Activated CD4-positive, alpha-beta memory T cell treated with anti-CD3 and anti-CD28 coated beads, Interleukin-2, amount 10 ng/mL, durations not matched to agents 7 days and 5 days (primary cell): ENCODE results near the gene EDC4. TPM values are rescaled to one million over a fixed set of nuclear protein-coding genes. Genes with fewer than 3 reads are reported as not detected.
A peak's percentile ranks its signal among the peaks of the same experiment; 100 is the strongest.
"Not testable (repeated sequence)": the region's sequence is repeated elsewhere in the genome, so short reads cannot be mapped to it uniquely, and the experiment has no call there.

Source experiments
- CTCF ChIA-PET: fragments of 350-600 bp; sonication (Branson Sonifier 250); formaldehyde crosslinking; loops from one replicate; lab custom pipeline; 2021; ENCODE audit warnings: antibody characterized with exemption, inconsistent platforms; lab: Charles Lee
- POLR2A ChIA-PET: fragments of 350-600 bp; sonication (Branson Sonifier 250); formaldehyde crosslinking; loops from one replicate; lab custom pipeline; 2021; ENCODE audit warnings: antibody characterized with exemption; lab: Charles Lee
- DNase-seq: peaks from one replicate; pipeline ENCODE4 v3.0.0-alpha.2; 2020
- H3K27ac Mint-ChIP-seq: one replicate; pipeline ENCODE4 v1.8.0; 2021; ENCODE audit warnings: mild to moderate bottlenecking, mixed read lengths
- H3K27me3 Mint-ChIP-seq: one replicate; pipeline ENCODE4 v1.8.0; 2021; ENCODE audit warnings: mixed read lengths
- H3K36me3 Mint-ChIP-seq: one replicate; pipeline ENCODE4 v1.8.0; 2021; ENCODE audit warnings: low read depth, mixed read lengths
- H3K4me1 Mint-ChIP-seq: one replicate; pipeline ENCODE4 v1.8.0; 2021; ENCODE audit warnings: mixed read lengths
- H3K4me3 Mint-ChIP-seq: one replicate; pipeline ENCODE4 v1.8.0; 2021; ENCODE audit warnings: mild to moderate bottlenecking, mixed read lengths
- H3K9me3 Mint-ChIP-seq: one replicate; pipeline ENCODE4 v1.8.0; 2021; ENCODE audit warnings: mixed read lengths
- total RNA-seq, 2 experiments: library from RNA; stranded (reverse); gene quantifications; one replicate each; pipeline ENCODE4 v1.2.3, GENCODE V29; 2021

EDC4 gene
- total RNA-seq, 2 experiments from 2014 or later = 98.4 to 99.3 TPM

DNA sequence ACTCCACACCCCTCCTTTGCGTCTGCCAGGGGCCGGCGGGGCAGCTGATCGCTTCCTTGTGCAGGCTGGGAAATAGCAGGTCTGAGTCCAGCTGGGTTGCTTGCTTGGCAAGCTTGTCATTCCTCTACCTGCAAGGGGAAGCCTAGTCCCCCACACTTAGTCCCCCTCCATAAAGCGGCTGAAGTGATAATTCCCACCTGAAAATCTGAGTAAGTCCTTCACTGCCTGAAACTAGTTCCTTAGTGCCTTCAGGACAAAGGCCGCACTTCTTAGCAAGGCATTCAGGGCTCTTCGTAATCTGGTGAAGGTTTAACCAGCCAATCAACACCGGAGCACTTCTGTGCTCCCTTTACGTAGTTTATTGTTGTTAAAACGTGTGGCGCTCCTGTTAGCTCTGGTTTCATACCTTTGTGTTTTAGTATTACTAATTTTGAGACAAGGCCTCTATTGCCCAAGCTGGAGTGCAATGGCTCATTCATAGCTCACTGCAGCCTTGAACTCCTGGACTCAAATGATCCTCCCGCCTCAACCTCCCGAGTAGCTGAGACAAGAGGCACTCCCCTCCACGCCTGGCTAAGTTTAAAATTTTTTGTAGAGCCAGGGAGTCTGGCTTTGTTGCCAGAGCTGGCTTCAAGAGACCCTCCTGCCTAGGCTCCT, 21.0 kb downstream of the EDC4 start:
- Mint-ChIP-seq H3K9me3 (no peaks in the 10 kb centered on the region), H3K4me3 (peak overlapping the region; percentile 94), H3K27ac (peak overlapping the region; percentile 94), H3K36me3 (peaks cover 4% of the 10 kb centered on the region), H3K4me1 (peaks cover 29% of the 10 kb centered on the region), H3K27me3 (no peaks in the 10 kb centered on the region)
- no peak for DNase-seq
- ChIA-PET POLR2A (interaction anchor here (0.7 to 4.9 kb wide), 13 partner anchors 10 to 234 kb away, joined by 3 to 32 read pairs (median 6); partner anchors contain the start of genes ACD, NRN1L, PARD6A and PSMB10), CTCF (interaction anchor here (0.7 to 2.8 kb wide), 5 partner anchors 10 to 332 kb away, joined by 3 to 20 read pairs (median 5); partner anchors contain the start of genes CTCF and NRN1L)

DNA sequence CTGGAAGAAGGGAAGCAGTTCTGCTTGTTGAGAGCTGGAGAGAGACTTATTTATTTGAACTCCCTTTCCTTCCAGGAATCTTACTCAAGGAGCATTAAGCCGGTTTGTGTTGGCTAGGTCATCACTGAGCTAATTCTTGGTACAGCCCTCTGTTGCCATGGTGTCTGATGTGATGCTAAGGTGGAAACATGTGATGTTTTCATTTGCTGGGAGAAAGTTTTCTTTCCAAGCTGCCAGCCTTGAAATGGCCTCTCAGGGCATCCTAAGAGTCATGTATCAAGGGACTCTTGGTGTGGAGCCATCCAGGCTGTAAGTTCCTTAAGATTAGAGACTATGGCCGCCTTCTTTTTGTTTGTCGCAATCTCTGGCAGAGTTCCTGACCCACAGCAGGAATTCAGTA, 24.4 kb downstream of the EDC4 start:
- CTCF ChIA-PET = interaction anchor here (1.0 to 1.4 kb wide), 4 partner anchors 13 to 224 kb away, joined by 3 to 4 read pairs (median 3); partner anchors contain the start of gene PSMB10
- Mint-ChIP-seq H3K36me3 (peaks cover 4% of the 10 kb centered on the region), H3K27ac (no peak overlapping the region), H3K4me3 (no peak overlapping the region), H3K9me3 (no peaks in the 10 kb centered on the region), H3K27me3 (no peaks in the 10 kb centered on the region), H3K4me1 (peaks cover 31% of the 10 kb centered on the region)
- POLR2A ChIA-PET = interaction anchor here (1.3 to 1.6 kb wide), 2 partner anchors 18 to 38 kb away, joined by 3 to 6 read pairs; no protein-coding TSS in a partner anchor
- no peak for DNase-seq

DNA sequence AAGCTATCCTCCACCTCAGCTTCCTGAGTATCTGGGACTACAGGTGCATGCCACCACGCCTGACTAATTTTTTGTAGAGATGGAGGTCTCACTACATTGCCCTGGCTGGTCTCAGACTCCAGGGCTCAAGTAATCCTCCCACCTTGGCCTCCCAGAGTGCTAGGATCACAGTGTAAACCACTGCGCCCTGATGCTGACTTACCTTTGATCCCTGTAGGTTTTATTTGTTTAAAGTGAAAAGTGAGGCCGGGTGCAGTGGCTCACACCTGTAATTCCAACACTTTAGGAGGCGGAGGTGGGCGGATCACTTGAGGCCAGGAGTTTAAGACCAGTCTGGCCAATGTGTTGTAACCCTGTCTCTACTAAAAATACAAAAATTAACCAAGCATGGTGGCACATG, 28.9 kb downstream of the EDC4 start:
- POLR2A ChIA-PET = no interaction called here
- no peak overlapping the region for H3K27ac Mint-ChIP-seq

DNA sequence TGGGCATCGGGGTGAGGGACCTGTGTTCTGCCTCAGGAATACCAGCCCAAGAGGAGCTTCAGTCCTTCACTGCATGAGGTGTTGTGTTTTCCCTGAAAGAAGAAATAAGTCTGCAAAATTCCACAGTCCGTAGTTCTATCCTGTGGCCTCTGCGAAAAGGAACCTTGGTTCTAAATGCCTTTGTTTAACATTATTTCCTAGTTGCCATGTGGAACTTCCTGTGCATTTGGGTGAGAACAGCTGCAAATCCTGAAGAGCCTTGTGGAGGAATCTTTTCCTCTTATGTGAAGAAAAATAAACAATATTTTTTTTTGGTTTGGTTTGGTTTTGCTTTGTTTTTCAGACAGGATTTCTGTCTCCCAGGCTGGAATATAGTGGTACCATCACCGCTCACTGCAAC, 30.0 kb downstream of the EDC4 start:
- H3K4me1 Mint-ChIP-seq = peaks cover 7% of the 10 kb centered on the region
- no peak overlapping the region for H3K4me3 Mint-ChIP-seq
- H3K27me3 Mint-ChIP-seq = no peaks in the 10 kb centered on the region
- no peaks in the 10 kb centered on the region for H3K9me3 Mint-ChIP-seq
- ChIA-PET POLR2A (no interaction called here), CTCF (interaction anchor here (1.2 to 1.4 kb wide), 2 partner anchors 86 to 138 kb away, joined by 3 read pairs; no protein-coding TSS in a partner anchor)
- peaks cover 4% of the 10 kb centered on the region for H3K36me3 Mint-ChIP-seq
- no peak for DNase-seq
- no peak overlapping the region for H3K27ac Mint-ChIP-seq

More for the DNA sequence above, 28.9 kb downstream of the EDC4 start:
- Mint-ChIP-seq H3K9me3 (no peaks in the 10 kb centered on the region), H3K4me3 (no peak overlapping the region), H3K4me1 (peaks cover 7% of the 10 kb centered on the region), H3K36me3 (peaks cover 8% of the 10 kb centered on the region), H3K27me3 (no peaks in the 10 kb centered on the region)
- CTCF ChIA-PET = no interaction called here
- DNase-seq = no peak

DNA sequence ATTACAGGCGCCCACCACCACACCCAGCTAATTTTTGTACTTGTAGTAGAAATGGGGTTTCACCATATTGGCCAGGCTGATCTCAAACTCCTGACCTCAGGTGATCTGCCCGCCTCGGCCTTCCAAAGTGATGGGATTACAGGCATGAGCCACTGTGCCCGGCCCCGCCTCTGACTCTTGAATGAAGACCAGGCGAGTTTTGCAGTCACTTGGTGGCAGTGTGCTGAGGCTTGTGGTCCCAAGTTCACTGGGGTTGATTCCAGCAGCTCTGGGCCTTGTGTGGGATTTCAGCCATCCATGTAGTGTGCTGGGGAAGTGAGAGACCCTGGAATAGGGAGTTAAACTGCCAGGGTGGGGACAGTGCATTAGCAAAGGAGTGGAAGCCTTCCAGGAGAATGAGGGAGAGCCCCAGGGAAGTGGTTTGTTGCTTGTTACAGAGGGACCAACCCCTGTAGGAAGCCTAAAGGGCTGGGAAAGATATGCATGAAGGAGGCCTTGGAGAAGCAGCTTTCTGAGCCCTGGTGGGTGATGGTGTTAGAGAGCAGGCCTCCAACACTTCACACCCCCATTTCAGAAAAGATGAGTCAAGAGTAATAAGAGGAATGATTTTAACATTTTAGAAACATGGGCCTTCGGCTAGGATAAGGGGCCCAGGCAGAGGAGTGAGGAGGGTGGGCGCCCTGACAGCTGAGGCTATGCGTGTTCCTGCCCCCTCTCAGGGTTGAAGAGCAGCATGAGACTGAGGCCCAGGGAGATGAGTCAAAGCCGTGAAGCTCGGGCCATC, 34.7 kb downstream of the EDC4 start:
- DNase-seq = no peak
- H3K4me3 Mint-ChIP-seq = no peak overlapping the region
- no peak overlapping the region for H3K27ac Mint-ChIP-seq
- POLR2A ChIA-PET = interaction anchor here (1.7 kb wide), 1 partner anchor 14 kb away, joined by 6 read pairs; the partner anchor contains the start of gene PSKH1
- CTCF ChIA-PET = no interaction called here
- H3K27me3 Mint-ChIP-seq = no peaks in the 10 kb centered on the region
- peaks cover 19% of the 10 kb centered on the region for H3K4me1 Mint-ChIP-seq
- H3K36me3 Mint-ChIP-seq = peaks cover 12% of the 10 kb centered on the region
- no peaks in the 10 kb centered on the region for H3K9me3 Mint-ChIP-seq

DNA sequence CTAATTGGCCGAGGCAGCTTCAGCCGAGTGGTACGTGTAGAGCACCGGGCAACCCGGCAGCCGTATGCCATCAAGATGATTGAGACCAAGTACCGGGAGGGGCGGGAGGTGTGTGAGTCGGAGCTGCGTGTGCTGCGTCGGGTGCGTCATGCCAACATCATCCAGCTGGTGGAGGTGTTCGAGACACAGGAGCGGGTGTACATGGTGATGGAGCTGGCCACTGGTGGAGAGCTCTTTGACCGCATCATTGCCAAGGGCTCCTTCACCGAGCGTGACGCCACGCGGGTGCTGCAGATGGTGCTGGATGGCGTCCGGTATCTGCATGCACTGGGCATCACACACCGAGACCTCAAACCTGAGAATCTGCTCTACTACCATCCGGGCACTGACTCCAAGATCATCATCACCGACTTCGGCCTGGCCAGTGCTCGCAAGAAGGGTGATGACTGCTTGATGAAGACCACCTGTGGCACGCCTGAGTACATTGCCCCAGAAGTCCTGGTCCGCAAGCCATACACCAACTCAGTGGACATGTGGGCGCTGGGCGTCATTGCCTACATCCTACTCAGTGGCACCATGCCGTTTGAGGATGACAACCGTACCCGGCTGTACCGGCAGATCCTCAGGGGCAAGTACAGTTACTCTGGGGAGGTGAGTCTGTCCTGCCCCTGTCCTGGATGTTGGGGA, 36.3 kb downstream of the EDC4 start:
- Mint-ChIP-seq H3K36me3 (peaks cover 8% of the 10 kb centered on the region), H3K27ac (no peak overlapping the region), H3K4me3 (no peak overlapping the region), H3K4me1 (peaks cover 19% of the 10 kb centered on the region), H3K27me3 (no peaks in the 10 kb centered on the region), H3K9me3 (no peaks in the 10 kb centered on the region)
- CTCF ChIA-PET = interaction anchor here (0.6 to 0.7 kb wide), 2 partner anchors 93 to 121 kb away, joined by 3 read pairs; no protein-coding TSS in a partner anchor
- POLR2A ChIA-PET = interaction anchor here (0.8 to 2.0 kb wide), 2 partner anchors 16 to 27 kb away, joined by 3 to 9 read pairs; partner anchors contain the start of genes PSKH1 and PSMB10
- no peak for DNase-seq

DNA sequence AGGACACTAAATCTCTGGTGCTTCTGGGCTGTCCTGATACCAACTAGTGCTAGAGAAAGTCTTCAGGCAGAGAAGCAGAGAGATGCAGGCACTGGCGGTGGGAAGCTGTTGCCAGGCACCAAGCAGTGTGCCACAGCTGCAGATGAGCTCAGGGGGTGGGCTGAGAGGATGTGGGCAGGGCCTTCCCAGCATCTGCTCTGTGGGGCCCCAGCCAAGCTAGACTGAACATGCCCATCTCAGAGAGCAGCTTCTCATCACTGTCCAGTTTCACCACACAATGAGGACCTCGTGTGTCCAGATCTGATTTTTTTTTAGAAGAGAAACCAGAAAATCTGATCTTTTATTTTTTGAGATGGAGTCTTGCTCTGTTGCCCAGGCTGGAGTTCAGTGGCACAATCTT, 37.3 kb downstream of the EDC4 start:
- H3K36me3 Mint-ChIP-seq = peaks cover 8% of the 10 kb centered on the region
- peak; percentile 52 for DNase-seq
- POLR2A ChIA-PET = interaction anchor here (0.6 to 2.0 kb wide), 3 partner anchors 26 to 48 kb away, joined by 3 to 9 read pairs (median 3); partner anchors contain the start of genes EDC4 and PSMB10

DNA sequence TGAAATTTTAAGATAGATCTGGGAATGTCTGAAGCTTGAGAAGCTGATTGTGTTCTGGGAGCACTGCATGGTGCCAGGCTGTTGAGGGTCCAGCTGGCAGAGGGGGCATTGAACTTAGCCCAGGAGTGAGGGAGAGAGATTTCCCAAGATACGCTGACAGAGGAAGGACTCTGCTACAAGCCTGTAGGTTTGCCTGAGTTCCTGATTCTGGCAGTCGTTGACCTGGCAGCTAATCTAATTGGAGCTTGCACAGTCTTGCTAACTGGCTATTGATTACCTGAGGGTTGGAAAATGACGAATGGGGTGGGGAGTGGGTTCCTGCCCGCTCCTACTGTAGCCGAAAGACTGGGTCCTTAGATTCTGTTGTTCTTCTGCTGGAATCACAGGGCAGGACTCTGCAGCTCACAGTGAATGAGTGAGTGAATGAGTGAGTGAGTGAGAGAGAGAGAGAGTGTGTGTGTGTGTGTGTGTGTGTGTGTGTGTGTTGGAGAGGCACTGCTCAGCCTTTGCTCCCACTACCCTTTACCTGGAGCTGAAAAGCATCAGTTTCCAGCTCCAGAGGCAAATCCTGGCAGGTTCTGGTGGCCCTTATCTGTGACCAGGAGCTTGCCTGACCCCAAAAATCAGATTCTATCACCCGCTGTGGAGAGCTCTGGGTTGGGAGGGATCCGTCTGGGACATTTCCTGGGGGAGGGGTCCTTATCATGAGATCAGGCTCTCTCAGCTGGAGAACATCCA, 42.1 kb downstream of the EDC4 start:
- no peak overlapping the region for H3K27ac Mint-ChIP-seq
- CTCF ChIA-PET = interaction anchor here (0.6 kb wide), 1 partner anchor 400 kb away, joined by 3 read pairs; no protein-coding TSS in a partner anchor
- H3K36me3 Mint-ChIP-seq = no peaks in the 10 kb centered on the region
- H3K27me3 Mint-ChIP-seq = no peaks in the 10 kb centered on the region
- no peak overlapping the region for H3K4me3 Mint-ChIP-seq
- POLR2A ChIA-PET = interaction anchor here (0.7 to 1.7 kb wide), 5 partner anchors 16 to 667 kb away, joined by 3 to 6 read pairs (median 3); partner anchors contain the start of genes CTRL and PSKH1
- H3K4me1 Mint-ChIP-seq = peaks cover 29% of the 10 kb centered on the region
- DNase-seq = no peak
- no peaks in the 10 kb centered on the region for H3K9me3 Mint-ChIP-seq

More for the DNA sequence above, 37.3 kb downstream of the EDC4 start:
- CTCF ChIA-PET = interaction anchor here (1.2 kb wide), 2 partner anchors 94 to 130 kb away, joined by 4 to 5 read pairs; no protein-coding TSS in a partner anchor
- no peak overlapping the region for H3K4me3 Mint-ChIP-seq
- peaks cover 18% of the 10 kb centered on the region for H3K4me1 Mint-ChIP-seq
- H3K27me3 Mint-ChIP-seq = no peaks in the 10 kb centered on the region
- H3K9me3 Mint-ChIP-seq = no peaks in the 10 kb centered on the region
- H3K27ac Mint-ChIP-seq = peak overlapping the region; percentile 40

DNA sequence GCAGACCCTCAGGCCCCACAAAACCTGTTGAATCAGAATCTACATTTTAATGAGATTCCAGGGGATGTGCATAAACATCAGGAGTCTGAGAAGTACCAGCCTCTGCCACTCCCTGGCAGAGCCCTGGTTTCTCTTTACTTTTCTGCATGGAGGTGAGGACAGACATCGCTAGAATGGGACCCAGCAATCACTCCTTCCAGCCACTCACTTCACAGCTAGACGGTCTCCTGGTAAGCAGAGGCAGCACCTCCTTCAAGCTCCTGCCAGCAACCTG, 42.6 kb downstream of the EDC4 start:
- CTCF ChIA-PET, H3K36me3 Mint-ChIP-seq, H3K27me3 Mint-ChIP-seq, H3K9me3 Mint-ChIP-seq, H3K27ac Mint-ChIP-seq, DNase-seq, H3K4me3 Mint-ChIP-seq: not testable (repeated sequence)
- POLR2A ChIA-PET = interaction anchor here (0.7 to 1.7 kb wide), 4 partner anchors 18 to 668 kb away, joined by 3 to 6 read pairs (median 3); partner anchors contain the start of gene PSKH1
- H3K4me1 Mint-ChIP-seq = peaks cover 24% of the 10 kb centered on the region

DNA sequence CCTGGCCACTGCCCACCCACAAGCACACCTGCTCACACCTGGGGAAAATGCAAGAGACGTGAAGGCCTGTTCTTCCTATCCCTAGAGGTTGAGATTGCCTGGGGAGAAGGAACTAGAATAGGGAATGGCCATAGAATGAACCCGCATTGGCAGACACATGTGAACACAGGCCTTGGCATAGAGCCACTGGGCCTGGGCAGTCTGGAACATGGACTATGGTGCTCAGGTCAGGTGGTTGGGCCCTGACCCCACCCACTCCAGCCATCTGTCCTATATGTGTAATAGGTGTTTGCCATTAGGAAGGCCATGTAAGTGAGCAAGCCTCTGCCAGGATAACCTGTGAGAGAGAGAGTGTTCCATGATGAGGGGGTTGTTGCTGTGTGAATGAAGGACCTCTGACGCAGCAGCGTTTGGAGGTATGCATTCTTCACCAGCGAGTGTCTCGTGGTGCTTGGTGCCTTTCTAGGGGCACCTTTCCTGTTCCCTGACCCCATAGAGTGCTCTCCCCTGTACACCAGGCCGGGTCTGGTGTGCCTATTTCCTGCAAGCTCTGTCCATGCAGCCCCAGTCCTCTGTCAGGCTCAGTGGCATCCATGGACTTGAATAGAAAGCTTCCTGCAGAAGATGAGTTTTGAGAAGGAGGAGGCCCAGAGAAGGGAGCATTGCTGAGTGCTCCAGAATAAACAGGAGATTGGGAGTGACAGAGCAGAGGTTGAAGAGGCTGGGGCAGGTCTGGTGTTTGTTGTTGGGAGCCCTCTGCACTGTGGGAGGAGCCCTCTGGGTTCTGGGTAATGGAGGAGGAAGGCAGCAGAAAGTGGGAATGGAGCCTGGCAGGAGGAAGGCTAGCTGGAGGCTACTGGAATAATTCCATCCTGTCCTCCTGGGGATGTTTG, 43.2 kb downstream of the EDC4 start:
- POLR2A ChIA-PET = interaction anchor here (0.7 to 3.2 kb wide), 2 partner anchors 20 to 668 kb away, joined by 3 to 13 read pairs; partner anchors contain the start of gene PSMB10
- peak overlapping the region; percentile 29 for H3K27ac Mint-ChIP-seq

More for the DNA sequence above, 43.2 kb downstream of the EDC4 start:
- CTCF ChIA-PET = interaction anchor here (1.3 kb wide), 1 partner anchor 12 kb away, joined by 4 read pairs; no protein-coding TSS in a partner anchor
- H3K9me3 Mint-ChIP-seq = no peaks in the 10 kb centered on the region
- DNase-seq = no peak
- no peaks in the 10 kb centered on the region for H3K36me3 Mint-ChIP-seq
- H3K4me3 Mint-ChIP-seq = no peak overlapping the region
- no peaks in the 10 kb centered on the region for H3K27me3 Mint-ChIP-seq
- H3K4me1 Mint-ChIP-seq = peaks cover 21% of the 10 kb centered on the region
